Tibial nerve (tissue), 3 donors: ENCODE data around the gene ZNF154.

Experiments
- POLR2A ChIP-seq, 2 donors: fragments of 450-650 bp; IDR thresholded peaks; one replicate each; pipeline ENCODE4 v1.6.1; 2017; ENCODE audit warnings: antibody characterized with exemption in 2 of 2, mild to moderate bottlenecking in 2 of 2, moderate library complexity in 2 of 2
- TF ChIP-seq, protein P1 (sequence below), 5 experiments: fragments of 200-600 bp in 3 of 5; fragments of 450-650 bp in 2 of 5; sonication (generic) in 3 of 5; IDR thresholded peaks; one replicate each; pipeline ENCODE4 v1.5.1; 2016 to 2019; ENCODE audit warnings: antibody characterized with exemption in 5 of 5, mild to moderate bottlenecking in 3 of 5, moderate library complexity in 2 of 5

DNA sequence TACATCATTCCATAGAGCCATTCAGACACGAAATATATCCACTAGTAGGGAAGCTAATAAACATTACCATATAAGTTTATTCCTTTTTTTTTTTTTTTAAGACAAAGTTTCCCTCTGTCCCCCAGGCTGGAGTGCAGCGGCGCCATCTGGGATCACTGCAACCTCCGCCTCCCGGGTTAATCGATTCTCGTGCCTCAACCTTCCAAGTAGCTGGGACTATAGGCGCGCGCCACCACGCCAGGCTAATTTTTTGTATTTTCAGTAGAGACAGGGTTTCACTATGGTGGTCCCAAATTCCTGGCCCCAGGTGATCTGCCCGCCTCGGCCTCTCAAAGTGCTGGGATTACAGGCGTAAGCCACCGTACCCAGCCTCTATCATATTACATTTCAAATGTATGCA lies 612 bp upstream of the ZNF154 start:
- TF ChIP-seq, protein P1, sequence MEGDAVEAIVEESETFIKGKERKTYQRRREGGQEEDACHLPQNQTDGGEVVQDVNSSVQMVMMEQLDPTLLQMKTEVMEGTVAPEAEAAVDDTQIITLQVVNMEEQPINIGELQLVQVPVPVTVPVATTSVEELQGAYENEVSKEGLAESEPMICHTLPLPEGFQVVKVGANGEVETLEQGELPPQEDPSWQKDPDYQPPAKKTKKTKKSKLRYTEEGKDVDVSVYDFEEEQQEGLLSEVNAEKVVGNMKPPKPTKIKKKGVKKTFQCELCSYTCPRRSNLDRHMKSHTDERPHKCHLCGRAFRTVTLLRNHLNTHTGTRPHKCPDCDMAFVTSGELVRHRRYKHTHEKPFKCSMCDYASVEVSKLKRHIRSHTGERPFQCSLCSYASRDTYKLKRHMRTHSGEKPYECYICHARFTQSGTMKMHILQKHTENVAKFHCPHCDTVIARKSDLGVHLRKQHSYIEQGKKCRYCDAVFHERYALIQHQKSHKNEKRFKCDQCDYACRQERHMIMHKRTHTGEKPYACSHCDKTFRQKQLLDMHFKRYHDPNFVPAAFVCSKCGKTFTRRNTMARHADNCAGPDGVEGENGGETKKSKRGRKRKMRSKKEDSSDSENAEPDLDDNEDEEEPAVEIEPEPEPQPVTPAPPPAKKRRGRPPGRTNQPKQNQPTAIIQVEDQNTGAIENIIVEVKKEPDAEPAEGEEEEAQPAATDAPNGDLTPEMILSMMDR (IDR thresholded peaks at IDR 0.05), result no peak
- TF ChIP-seq POLR2A (IDR thresholded peaks at IDR 0.05), result no peak
